Loucy (cell line): ENCODE data around the gene RPH3AL.

ENCODE experiments used
- H2AFZ ChIP-seq: fragments of 200-600 bp; sonication (generic); 2 replicates; pipeline ENCODE4 v1.6.0; 2016; ENCODE audit warnings: antibody characterized with exemption, mild to moderate bottlenecking, low read length, moderate library complexity
- H3F3A ChIP-seq: fragments of 200-600 bp; 2 replicates; pipeline ENCODE4 v1.6.0; 2016; ENCODE audit warnings: antibody characterized with exemption, low read depth, mild to moderate bottlenecking
- H3K27me3 ChIP-seq: fragments of 200-600 bp; sonication (generic); 2 replicates; pipeline ENCODE4 v1.6.1; 2014; ENCODE audit warnings: low read length, mild to moderate bottlenecking; ENCODE audit not compliant: insufficient read depth, poor library complexity, severe bottlenecking
- H3K36me3 ChIP-seq: fragments of 200-600 bp; sonication (generic); 2 replicates; pipeline ENCODE4 v1.6.1; 2016; ENCODE audit warnings: low read length; ENCODE audit not compliant: insufficient read depth
- H3K4me1 ChIP-seq: fragments of 200-600 bp; sonication (generic); 2 replicates; pipeline ENCODE4 v1.5.1; 2014; ENCODE audit warnings: low read length, mild to moderate bottlenecking; ENCODE audit not compliant: insufficient read depth, poor library complexity, severe bottlenecking
- H3K4me2 ChIP-seq: fragments of 200-600 bp; sonication (generic); 2 replicates; pipeline ENCODE4 v1.6.0; 2014; ENCODE audit warnings: antibody characterized with exemption, low read length, low read depth, mild to moderate bottlenecking; ENCODE audit not compliant: poor library complexity, severe bottlenecking
- H3K4me3 ChIP-seq: fragments of 200-600 bp; sonication (generic); 2 replicates; pipeline ENCODE4 v1.5.1; 2014; ENCODE audit warnings: low read length, mild to moderate bottlenecking, mixed read lengths; ENCODE audit not compliant: poor library complexity, severe bottlenecking
- H3K79me2 ChIP-seq: fragments of 200-600 bp; sonication (generic); 2 replicates; pipeline ENCODE4 v1.6.1; 2014; ENCODE audit warnings: low read length; ENCODE audit not compliant: insufficient read depth
- H3K9ac ChIP-seq: fragments of 200-600 bp; sonication (generic); 2 replicates; pipeline ENCODE4 v1.6.0; 2014; ENCODE audit warnings: mild to moderate bottlenecking, low read depth, low read length, moderate library complexity; ENCODE audit not compliant: poor library complexity, severe bottlenecking
- H3K9me2 ChIP-seq: fragments of 200-600 bp; sonication (generic); replicated peaks from 2 replicates; pipeline ENCODE4 v1.6.1; 2016; ENCODE audit warnings: low read depth, low read length, mixed read lengths
- H3K9me3 ChIP-seq: fragments of 200-600 bp; sonication (generic); 2 replicates; pipeline ENCODE4 v1.6.1; 2014; ENCODE audit warnings: mild to moderate bottlenecking, antibody characterized with exemption, low read length, low read depth; ENCODE audit not compliant: insufficient read depth
- H4K20me1 ChIP-seq: fragments of 200-600 bp; sonication (generic); 2 replicates; pipeline ENCODE4 v1.6.0; 2014; ENCODE audit warnings: antibody characterized with exemption, low read length, mild to moderate bottlenecking; ENCODE audit not compliant: insufficient read depth, poor library complexity, severe bottlenecking
- CTCF ChIP-seq: fragments of 200-600 bp; sonication (generic); conservative IDR thresholded peaks from 2 replicates; pipeline ENCODE4 v1.5.1; 2014; ENCODE audit warnings: mild to moderate bottlenecking, antibody characterized with exemption, low read length
- EZH2phosphoT487 ChIP-seq: fragments of 200-600 bp; IDR thresholded peaks from 2 replicates; pipeline ENCODE4 v1.6.1; 2018; ENCODE audit warnings: antibody characterized with exemption, mild to moderate bottlenecking, moderate library complexity, borderline replicate concordance

RPH3AL gene

GRCh38 chr17:393806-394717, 41.5 kb upstream of the RPH3AL start:
- Histone ChIP-seq H2AFZ (no peak overlapping the region), H3F3A (peaks cover 3% of the 10 kb centered on the region; the same call in 1 of the 2 replicates), H3K9me2 (no peaks in the 10 kb centered on the region), H4K20me1 (peaks cover 3% of the 10 kb centered on the region), H3K27me3 (no peaks in the 10 kb centered on the region), H3K79me2 (peaks cover 2% of the 10 kb centered on the region; the same call in 1 of the 2 replicates), H3K9ac (no peak overlapping the region), H3K9me3 (no peaks in the 10 kb centered on the region), H3K4me1 (no peaks in the 10 kb centered on the region), H3K4me2 (no peak overlapping the region), H3K4me3 (no peak overlapping the region), H3K36me3 (peaks cover 10% of the 10 kb centered on the region; the same call in 1 of the 2 replicates)
- no peak for TF ChIP-seq CTCF
- no peak for TF ChIP-seq EZH2phosphoT487

GRCh38 chr17:391850-392249, 39.2 kb upstream of the RPH3AL start:
- H3K79me2 ChIP-seq, result no peaks in the 10 kb centered on the region
- H3K4me2 ChIP-seq, result no peak overlapping the region
- H3K9me3 ChIP-seq, result no peaks in the 10 kb centered on the region
- TF ChIP-seq CTCF (no peak), EZH2phosphoT487 (no peak)
- peaks cover under 1% of the 10 kb centered on the region for H3K4me1 ChIP-seq
- H3K36me3 ChIP-seq, result no peaks in the 10 kb centered on the region; the same call in 1 of the 2 replicates
- H4K20me1 ChIP-seq, result no peaks in the 10 kb centered on the region
- no peak overlapping the region for H3K4me3 ChIP-seq
- no peaks in the 10 kb centered on the region for H3K27me3 ChIP-seq
- no peak overlapping the region for H2AFZ ChIP-seq
- H3F3A ChIP-seq, result peaks cover 2% of the 10 kb centered on the region; the same call in 1 of the 2 replicates
- no peak overlapping the region for H3K9ac ChIP-seq
- no peaks in the 10 kb centered on the region for H3K9me2 ChIP-seq

GRCh38 chr17:390025-390424, 37.4 kb upstream of the RPH3AL start:
- Histone ChIP-seq H3K27me3 (no peaks in the 10 kb centered on the region), H2AFZ (no peak overlapping the region), H3K9me2 (no peaks in the 10 kb centered on the region), H3K4me3 (no peak overlapping the region), H3K9me3 (no peaks in the 10 kb centered on the region), H3K4me1 (peaks cover 7% of the 10 kb centered on the region), H3K9ac (no peak overlapping the region), H3K36me3 (no peaks in the 10 kb centered on the region; the same call in 1 of the 2 replicates), H3K79me2 (no peaks in the 10 kb centered on the region), H4K20me1 (no peaks in the 10 kb centered on the region), H3K4me2 (no peak overlapping the region), H3F3A (no peaks in the 10 kb centered on the region)
- TF ChIP-seq CTCF (no peak), EZH2phosphoT487 (no peak)
